GM21526 (cell line): Measurements from ENCODE around the gene DIS3L2.
"Not testable (repeated sequence)": the region's sequence is repeated elsewhere in the genome, so short reads cannot be mapped to it uniquely, and the experiment has no call there.

ENCODE experiments used
- ATAC-seq: cut with Tn5 transposase; IDR thresholded peaks from one replicate; pipeline ENCODE4 v1.9.1; 2021; ENCODE audit warnings: moderate library complexity; ENCODE audit not compliant: unreplicated experiment, low FRiP score

Gene DIS3L2

DNA sequence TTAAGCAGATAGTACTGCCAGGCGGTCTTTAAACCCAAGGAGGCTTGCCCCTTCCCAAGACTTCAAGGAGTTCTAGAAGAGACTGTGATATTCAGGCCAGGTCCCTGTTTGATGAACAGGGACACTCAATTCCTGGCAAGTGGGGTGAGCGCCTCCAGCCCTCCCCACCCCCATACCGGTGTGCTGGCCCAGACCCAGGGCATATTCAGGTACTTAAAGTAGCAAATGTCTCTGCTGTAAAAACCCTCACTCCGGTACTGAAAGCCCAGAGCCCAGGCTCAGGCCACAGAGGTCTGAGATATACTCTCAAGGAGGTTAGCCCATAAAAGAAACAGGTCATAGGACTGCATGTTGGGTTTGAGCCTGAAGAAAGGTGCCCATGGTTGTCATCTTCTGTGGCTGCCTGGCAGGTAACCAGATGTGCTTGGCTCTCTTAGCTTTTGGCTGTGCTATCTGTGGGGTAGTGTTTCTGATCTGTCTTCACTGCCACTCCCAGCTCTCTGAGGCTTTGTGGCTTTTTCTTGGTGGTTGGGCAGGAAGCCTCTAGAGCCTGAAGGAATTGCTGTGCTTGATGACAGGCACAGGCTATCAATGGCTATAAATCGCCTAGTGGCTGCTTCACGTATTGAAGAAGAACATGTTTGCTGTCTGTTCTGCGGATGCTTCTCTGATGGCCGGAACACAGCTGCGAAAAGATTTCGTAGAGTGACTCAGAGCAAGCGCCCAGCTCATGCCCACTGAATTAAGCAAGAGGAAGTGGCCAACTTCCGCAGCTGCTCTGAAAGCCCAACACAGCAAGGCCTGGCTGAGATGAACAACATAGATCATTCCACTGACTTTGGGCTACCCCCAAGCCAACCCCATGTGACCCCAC lies 353.8 kb downstream of the DIS3L2 start:
- peak; percentile 69 for ATAC-seq

DNA sequence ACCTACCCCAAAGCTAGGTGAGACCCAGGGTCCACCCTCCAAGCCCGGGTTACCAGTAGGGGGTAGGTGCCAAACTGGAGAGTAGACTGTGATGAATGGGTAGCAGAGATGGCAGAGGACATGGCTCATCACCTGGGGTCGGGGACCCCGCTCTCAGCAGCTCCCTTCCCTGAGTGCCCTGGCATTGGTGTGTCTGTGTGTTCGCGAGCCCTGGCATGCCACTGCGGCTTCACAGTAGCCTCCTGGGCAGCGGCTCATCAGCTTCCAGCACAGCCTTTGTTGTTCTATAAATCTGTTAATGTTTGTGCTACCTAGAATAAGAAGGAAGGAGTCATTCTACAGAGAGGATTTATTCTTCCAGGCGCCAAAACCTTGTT lies 354.4 kb downstream of the DIS3L2 start:
- no peak for ATAC-seq

DNA sequence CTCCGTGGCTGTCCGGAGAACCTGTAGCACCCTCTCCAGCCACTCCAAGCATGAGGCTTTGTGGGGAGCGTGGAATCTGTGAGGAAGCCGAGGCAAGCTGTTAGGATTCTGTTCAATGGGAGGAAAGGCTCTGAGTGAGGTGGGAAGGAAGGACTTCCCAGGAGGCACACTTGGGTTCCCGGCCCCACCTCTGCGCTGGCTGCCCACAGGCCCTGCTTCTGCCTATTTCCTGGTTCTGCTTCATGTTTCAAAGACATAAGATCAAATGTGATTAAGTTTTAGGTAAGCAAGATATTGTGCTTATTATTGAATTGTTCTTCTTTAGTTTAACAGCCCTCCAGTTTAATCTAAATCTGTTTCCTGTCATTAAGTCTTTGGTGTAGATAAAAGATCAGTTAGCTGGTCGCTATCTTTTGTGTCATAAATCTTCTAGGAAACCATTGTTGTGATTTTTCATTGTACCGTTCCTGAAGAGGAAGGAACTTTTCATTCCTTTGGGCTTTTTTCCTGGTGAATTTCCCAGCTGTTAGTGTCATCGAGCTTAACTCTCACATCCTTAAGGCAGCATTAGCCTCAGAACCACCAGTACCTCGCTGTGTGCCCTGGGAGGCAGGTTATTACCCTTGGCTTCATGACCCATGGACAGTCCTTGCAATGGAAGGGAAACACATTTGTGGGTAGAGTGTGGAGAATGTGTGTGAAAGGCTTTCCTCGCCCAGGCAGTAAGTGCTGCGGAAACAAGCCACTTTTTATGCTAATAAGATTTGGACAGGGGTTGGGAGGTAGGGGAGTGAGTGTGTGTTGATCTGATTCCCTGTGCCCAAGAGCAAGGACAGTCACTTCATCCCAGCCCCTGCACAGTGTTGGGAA lies 355.2 kb downstream of the DIS3L2 start:
- ATAC-seq = no peak

DNA sequence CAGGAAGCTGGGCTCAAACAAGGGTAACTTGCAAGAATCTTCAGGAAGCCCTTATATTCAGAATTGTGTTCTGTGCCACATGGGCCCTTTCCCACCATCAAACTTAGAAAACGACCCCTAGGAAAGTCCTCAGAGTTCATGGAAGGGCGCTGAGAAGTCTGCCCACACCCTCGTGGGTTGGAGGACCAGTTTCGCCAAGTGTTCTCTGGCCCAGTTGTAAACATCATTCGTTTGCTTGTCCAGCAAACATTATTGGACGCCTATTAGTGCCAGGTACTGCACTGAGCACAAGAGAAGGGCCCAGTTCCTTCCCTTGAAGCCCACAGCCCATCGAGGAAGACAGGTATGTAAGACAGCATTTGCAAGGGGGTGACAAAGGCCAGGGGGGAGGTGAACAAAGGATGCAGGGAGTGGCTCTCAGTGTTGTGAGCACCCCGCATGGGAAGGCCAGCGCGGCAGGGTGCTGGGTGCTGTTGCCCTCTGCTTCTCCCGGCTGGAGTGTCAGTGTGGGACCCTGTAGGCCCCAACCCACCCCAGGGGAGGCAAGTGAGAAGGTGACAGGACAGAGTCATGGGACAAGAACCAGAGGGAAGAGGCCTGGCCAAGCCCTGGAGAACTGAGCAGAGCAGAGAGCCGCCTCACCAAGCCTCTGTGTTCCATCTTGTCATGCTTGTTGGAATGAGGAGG lies 356.8 kb downstream of the DIS3L2 start:
- ATAC-seq = no peak

DNA sequence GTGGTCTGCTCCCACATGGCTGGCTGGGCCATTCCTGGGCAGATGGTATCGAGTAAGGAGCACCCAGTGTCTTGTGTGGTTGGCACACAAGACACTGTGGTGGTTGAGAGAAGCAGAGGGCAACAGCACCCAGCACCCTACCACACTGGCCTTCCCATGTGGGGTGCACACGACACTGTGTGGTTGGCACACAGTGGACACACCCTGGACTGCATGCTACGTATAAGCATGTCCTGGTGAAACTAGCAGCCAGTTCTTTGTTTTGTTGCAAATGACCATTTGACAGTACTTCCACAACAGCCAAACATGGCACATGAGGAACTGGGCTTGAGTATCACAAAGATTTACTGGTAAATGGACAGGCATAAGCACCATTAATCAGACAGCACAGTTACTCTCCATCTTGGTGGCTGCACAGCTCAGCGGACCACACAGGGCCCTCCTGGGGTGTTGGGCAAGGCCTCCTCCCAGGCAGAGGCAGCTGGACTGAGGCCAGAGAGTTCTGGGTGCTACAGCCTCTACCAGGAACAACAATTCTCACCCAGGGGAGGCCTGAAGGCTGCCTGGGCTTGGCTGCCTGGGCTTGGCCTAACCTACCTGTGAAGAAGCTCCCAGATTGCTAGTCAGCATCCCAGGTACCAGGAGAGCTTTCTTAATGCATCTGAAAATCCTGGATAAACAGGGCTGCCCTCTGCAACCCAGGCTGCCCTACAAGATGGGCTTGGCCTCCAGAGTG lies 357.7 kb downstream of the DIS3L2 start:
- ATAC-seq = no peak

DNA sequence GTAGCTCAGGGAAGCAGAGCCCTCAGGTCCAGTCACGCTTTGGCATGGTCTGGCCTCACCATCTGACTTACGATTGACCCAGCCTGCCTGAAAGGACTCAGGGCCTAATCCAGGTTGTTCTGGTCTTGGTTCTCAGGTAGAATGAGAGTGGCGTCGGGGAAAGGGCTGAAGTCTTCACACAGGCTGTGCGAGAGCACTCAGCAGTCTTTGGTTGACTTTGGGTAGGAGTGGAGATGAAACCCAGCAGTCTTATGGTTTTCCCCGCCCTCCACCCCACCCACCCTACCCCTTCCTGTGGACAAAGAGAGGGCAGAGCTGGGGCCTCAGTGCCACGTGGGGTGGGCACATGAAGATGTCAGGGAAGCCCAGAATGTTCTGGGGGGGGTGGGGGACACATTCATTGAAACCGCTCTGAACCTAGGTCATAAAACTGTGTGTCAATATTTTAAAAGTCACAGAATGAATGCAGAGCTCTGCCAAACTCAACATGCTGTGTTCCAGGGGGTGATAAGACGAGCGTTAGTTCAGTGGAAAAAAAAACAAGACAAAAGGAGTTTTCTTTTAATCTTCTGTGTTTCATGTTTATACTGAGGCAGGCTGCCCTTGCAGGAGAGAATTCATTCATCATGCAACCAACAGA lies 358.4 kb downstream of the DIS3L2 start:
- no peak for ATAC-seq

DNA sequence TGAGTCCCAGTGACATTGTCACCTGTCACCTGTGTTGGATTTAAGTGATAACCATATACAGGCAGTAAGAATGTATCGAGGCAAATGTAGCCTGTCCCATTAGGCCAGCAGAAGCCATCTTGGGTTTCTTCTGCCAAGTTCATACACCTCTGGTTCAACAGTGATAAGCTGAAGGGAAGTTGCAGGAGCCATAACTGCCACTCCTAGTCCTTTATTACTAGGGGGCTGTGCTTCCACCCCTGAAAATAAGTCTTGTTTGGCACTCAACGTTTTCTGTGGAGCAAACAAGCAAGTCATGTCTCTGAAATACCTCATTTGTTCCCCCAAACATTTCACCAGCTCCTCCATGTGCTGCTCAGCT lies 358.9 kb downstream of the DIS3L2 start:
- no peak for ATAC-seq

DNA sequence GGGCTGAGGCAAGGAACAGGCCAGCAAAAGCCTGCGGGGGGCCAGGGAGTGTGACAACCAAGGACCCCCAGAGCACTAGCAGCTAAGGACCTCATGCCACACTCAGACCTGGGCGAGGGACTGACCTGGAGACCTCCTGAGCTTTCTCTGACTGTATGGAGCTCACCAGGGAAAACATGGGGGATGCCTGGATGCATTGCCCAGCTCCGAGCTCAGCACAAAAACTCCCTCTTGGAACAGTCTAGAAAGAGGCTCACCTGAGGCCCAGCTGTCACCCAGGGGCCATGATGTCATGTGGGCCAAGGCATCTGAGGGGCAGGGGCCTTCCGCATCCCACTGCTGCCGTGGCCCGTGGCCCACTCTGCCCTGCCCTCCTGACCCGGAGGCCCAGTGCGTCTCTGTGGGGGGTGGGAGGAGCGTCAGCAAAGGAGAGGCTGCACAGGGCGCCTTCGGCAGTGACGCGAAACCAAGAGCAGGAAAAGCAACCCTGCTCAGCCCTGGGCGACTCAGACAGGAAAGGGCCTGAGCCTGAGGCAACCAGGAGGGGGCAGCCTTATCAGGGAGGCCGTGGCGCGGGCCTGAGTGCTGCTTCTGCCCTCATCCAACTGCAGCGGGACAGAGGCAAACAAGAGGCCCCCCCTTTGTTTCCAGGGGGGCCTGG lies 359.8 kb downstream of the DIS3L2 start:
- no peak for ATAC-seq

DNA sequence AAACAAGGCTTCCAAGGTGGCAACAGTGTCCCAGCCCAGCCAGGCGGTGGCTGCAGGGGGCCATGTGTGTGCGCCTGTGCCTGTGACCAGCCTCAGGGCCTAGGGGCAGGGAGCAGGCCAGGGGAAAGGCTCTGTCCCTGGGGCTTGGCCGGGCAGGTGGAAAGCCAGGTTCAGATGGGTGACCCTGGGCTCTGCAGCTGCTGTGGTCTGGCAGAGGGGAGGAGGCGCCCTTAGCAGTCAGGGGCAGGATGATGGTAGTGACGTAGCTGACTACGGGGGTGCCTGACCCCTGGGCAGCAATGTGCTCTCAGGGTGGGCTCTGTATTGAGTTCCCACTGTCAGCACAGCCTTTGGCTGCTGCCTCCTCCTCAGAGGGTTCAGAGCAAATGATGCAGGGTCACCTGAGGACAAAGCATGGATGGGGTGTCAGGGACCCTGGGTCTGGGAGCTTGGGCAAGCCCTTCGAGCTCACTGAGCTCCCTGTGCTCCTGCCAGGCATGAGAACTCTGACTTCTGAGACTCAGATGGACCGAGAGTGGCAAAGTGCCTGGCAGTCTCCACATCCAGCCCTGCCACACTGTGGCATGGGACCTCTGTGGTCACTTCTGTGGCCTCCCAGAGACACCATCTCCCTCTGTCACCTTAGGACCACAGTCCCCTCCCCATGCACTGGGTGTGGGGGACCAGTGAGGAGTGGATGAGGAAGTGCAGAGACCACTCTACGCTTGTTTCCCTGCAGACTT lies 360.5 kb downstream of the DIS3L2 start:
- no peak for ATAC-seq

DNA sequence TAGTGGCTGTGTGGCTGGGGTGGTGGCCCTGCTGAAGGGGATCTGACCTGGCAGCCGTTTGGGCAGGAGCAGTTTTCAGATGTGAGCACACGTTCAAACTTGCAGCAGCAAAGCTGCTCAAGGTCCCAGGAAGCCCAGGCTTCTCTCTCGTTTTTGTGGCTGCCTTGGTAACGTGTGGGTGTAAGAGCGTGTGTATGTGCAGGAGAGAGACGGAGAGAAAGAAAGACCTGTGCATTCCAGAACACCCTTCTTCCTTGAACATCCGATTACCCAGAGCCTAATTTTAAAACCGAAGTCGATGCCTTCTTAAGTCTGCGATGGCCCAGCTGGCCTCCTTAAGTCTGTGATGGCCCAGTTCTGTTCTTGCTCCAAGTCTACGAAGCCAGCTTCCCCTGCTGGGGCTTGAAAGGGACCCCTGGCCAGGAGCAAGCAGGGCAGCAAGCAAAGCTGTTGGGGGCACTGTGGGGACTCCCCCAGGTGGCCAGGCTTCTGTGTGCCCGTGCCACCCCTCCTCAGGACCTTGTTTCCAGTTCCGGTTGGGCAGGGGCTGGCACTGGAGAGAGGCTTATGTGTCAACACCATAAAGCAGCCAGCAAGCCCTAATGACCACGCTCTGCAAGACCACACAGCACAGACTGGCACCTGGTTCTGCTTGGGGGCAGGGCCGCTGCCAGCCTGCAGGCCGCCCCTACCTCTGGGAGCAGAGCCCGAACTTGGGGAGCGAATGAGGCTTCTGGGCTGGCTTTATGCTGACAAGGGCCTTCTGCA lies 361.2 kb downstream of the DIS3L2 start:
- ATAC-seq = no peak

DNA sequence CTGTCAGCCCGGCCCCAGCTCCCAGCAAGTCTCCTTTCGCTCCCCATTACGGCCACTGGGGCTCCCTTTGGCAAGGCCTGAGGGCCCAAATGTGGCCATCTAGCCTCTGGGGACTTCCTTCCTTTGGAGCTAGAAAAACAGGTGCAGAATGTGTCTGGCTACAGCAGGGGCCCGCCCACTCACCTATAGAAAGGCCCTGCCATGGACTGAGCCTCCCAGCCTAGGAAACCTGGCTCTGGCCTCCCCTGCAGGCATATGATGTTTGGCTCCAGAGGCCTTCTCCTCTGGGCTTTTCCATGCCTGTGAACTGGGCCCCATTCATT lies 361.8 kb downstream of the DIS3L2 start:
- ATAC-seq = no peak

DNA sequence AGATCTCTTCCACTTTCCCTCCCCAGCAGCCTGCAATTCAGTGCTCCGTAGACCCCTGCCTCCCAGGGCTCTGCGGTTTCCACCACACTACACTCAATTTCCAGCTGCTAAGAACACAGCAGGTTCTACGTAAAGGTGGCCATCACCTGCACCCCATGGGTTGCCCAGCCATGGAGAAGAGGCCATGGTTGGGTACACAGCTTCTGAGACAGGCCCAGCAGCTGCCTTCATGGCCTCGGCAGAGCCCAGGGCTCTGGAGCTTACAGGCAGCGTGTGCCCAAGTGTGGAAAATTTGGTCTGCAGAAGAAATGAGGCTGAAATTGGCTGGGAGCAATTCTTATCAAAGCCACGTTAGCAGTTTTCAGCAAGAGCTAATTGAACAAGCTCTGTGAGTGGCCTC lies 362.5 kb downstream of the DIS3L2 start:
- not testable (repeated sequence) for ATAC-seq

DNA sequence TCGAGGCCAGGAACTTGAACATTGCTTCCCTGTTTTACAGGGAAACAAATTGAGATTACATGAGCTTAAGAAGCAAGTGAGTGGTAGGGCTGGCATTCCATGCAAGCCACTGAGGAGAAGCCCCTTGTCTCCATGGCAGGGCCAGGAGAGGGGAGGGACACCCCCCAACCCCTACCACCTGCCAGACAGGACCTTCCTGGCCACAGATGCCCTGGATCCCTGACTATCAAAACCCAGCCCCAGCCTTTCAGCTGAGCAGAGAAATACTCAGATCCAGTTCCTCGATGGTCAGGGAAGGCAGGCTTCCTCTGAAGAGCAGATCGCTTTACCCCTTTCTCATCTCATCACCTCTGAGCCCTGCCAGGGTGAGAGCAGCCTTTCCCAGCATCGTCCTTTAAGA lies 363.3 kb downstream of the DIS3L2 start:
- no peak for ATAC-seq

DNA sequence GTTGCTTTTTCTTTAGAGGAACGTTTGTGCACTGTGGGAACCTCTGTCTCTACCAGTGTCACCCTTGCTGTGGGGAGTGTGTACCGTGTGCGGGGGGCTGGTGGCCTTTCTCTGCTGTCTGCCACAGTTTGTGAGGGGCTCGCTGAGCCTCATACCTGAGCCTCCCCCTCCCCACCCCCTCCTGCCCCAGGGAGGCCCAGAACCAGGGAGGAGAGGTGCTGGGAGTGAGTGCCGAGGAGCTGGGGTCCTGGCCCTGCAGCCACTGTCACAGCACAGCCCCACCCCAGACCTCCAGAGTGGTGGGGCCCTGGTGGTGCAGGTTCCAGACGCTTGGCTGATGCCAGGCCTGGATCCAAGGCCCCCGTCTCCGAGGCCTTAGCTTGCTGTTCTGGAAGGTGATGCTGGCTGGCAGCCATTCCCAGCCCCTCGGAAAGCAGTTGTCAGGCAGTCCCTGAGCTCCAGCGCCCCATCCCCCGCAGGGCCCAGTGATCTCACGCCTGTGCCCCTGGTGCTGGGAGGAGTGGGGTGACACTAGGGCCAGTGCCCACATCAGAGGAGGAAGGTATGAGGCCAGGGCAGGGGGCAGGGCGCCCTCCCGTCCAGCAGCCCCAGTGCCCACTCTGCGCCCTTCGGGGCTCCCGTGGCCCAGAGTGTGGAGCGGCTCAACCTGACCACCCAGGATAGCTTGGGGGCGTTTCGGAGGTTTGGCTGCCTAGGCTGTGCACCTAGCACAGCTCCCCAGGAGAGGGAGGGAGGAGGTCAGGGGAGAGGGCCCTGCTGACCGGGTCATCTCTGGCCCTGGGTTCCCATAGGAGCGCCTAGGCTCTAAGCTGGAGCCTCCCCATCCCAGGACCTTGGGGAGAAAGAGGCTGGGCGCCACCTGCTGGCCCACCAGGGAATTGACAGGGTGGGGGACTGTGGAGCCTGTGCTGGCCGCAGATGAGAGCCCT lies 364.1 kb downstream of the DIS3L2 start:
- ATAC-seq = no peak

DNA sequence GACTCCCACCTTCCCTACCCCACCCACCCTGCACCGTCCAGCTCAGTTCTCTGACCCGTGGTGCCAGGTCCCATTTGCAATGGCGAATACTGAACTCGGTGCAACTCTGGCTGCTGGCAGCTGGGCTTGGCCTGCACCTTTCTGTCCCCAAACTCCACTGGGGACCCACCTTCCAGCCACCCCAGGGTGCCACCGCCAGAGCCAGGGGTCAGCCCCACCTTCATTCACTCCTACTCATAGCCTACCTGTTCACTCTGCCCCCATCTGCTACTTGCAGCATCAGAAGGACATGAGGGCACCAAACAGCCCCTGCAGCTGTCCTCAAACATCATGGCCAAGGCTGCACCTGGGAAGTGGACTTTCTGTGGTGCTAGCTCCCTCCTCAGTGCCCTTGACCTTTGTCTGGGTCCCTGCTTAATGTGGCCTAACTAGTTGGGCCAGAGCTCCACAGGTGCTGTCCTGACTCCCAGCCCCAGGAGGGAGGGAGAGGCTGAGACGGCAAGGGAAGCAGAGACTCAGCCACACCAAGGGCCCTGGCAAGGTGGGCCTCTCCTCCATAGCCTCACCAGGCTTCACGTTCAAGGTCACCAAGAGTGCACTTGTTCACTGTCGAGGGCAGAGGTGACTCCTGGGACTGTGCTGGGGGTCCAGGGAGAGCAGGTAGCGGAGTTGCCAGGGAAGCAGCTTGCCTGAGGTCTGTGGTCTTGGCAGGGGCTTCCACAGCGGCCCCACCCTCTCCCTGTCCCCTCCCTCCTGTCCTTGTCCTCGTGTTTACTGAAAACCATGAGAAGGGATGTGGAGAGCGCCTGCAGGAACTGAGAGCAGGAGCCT lies 365.0 kb downstream of the DIS3L2 start:
- ATAC-seq = not testable (repeated sequence)
